AG08396 (cell line): ENCODE measurements around the gene RCN1.
"Not testable (repeated sequence)": the region's sequence is repeated elsewhere in the genome, so short reads cannot be mapped to it uniquely, and the experiment has no call there.

Experiments used
- DNase-seq: peaks from one replicate; pipeline ENCODE4 v3.0.0; 2012; ENCODE audit warnings: low spot score, mixed read lengths

The RCN1 gene

DNA sequence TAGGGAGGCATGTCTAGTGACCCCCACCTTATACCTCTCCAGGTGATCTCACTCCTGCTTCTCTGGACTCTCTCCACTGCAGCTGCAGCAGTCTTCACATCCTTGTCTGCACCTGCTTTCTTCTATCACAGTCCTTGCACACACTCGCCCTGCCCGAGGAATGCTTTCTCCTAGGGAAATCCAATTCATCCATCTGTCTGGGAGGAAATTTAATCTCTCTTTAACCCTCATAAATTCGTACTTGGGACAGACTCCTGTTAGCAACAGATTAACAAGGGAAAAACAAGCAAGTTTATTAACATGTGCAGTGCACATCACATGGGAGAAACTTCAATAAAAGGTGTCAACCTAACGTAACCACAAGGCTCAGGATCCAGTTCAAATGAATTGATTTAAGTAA, 11.3 kb upstream of the RCN1 start:
- no peak for DNase-seq

DNA sequence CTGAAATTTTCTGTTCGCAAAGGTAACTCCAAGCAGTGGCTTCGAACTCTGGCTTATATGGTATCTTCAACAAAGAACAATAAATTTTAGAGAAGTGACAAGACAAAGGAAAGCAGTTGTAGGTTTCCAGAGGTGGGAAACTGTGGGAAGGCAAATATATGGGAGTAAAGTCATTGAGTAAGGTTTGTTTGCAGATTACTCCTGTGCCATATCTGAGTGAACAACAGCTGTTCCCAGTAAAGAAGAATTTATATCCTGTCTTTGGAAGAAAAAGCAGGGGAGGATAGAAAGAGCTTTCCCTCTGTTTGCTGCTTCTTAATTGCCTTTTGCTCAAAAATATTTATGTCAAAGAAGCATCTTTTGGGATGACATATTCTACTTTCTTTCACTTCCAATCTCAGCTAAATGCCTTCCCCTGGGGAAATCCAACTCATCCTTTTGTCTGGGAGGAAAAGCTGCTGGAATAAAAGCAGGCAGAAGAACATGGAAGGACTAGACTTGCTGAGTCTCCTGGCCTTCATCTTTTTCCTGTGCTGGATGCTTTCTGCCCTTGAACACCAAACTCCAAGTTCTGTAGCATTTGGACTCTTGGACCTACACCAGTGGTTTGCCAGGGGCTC, 10.4 kb upstream of the RCN1 start:
- DNase-seq: no peak

DNA sequence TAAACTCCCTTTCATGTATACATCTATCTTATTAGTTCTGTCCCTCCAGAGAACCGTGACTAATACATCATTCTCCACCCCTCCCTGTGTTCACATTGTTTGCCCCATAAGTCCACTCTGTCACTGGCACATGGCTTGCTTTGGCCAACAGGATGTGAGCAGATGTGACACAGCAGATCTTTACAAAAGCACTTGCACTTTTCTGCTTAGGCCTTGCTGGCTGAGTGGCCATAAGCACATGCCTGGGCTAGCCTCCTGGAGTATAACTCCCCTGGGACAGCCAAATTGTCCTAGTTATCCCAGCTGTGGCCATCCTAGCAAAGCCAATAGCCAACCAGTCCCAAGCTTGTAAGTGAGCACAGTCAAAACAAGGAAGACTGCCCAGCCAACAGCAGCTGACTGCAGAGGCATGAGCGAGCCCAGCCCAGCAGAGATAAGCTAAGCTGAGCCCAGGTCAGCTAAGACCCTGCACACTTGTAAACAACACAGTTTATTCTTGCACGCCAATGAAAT, 9.7 kb upstream of the RCN1 start:
- DNase-seq: peak; percentile 27

DNA sequence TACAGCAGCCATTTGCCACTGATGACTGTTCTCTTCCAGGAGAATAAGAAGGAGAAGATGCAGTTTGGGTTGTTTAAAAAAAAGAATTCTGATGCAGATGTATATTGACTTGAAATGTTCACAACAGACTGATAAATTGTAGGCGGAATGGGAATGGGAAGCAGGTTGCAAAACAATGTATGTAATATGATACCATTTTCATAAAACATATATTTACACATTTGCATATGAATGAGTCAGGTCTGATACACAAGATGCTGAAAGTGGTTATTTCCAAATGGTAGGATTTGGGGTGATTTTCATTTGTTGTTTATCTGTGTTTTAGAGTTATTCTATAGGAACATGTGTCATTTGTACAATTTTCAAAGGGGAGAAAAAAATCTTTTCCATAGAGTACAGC, 9.0 kb upstream of the RCN1 start:
- no peak for DNase-seq

- no peak for DNase-seq
These were observed 8.4 kb upstream of the RCN1 start for GRCh38 chr11:32082346-32082986.

DNA sequence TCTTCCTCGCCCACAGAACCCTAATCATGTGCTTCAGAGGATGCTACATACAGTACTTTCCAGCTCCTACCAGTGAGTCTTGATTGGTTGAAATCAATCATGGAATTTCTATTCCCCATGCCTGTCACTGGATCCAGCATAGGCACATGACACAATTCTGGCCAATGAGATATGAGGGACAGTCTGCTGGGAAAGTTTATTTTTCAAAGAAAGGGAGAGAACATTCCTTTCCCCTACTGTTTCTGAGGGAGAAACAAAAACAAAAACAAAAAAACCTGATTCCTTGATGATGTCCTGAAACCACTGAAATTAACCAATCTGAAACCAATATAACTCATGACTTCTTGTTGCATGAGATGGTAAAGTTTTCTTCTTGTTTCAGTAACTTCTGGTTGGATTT, 3.3 kb upstream of the RCN1 start:
- DNase-seq: peak; percentile 67

GRCh38 chr11:32088117-32088941, 2.5 kb upstream of the RCN1 start:
- DNase-seq: peak; percentile 75

DNA sequence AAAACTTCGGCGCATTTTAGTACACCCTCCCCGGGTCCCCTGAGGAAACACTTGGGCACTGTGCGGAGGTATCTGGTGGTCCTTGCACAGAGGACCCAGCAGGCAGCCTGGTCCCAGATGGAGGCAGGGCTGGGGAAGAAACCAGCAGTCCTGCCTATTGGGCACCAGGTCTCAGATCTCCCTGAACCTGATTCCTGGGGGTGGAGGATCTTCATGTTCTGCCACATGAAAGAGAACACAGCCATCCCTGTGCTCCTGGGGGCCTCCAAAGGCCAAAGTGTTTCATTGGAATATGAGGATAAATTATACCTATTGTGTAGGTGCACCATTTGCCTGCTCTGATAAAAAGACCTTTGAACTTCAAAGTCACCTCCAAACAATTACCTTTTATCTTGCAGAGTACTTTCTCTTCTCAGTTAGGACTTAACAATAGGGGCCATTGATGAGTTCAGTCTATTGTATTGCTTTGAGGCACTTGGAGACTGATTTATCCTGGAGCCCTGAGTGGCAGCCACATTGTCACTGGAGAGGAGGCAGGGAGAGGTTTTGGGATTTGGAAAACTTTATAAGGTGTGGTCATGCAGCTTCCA, 1.8 kb downstream of the RCN1 start:
- DNase-seq: no peak

GRCh38 chr11:32094923-32095322, 4.0 kb downstream of the RCN1 start:
- DNase-seq: no peak

DNA sequence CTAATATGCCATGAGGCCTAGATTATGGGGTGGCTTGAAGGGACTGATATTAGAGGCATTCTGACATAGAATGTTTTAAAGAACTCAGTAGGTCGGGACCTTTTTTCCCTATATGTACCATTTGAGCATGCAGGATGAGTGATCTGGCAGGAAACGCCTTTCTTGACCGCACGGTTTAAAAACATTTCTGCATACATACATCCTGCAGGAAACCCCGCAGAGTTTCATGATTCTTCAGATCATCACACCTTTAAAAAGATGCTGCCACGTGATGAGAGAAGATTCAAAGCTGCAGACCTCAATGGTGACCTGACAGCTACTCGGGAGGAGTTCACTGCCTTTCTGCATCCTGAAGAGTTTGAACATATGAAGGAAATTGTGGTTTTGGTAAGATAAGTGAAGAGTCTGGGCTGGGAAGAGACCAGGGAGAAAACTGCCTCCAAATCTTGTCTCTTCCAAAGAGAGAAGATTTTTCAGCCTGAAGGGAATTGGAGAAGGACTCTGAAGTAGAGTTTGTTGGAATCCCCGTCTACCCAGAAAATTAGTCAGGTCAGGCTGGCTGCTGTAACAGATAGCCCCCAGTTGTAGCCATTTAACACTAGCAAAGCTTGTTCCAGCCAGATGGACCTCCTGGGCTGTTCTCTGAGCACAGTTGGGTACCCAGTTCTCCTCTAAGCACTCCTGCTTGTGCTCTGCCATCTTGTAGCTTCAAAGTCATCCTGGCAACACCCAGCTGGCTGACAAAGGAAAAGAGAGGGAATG, 7.4 kb downstream of the RCN1 start:
- DNase-seq: no peak

DNA sequence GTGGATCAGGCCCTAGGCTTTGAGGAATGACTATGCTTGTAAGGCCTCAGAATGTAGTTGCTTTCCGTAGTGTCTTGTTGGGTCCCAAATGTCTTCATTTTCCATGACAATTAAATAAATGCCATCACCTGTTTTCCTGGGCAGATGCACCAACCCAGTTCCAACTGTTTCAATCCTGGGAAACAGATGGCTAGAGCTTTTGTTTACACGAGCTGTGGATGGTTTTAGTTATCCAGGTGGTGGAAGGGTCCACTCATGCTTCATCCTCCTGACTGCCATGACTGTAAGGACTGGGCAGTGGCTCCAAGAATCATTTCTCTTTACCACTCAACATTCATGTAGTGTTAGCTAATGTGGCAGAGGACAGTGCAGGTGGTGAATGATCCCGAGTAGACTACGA, 8.6 kb downstream of the RCN1 start:
- no peak for DNase-seq

- DNase-seq: no peak
These were observed 9.6 kb downstream of the RCN1 start for GRCh38 chr11:32100495-32100894.

DNA sequence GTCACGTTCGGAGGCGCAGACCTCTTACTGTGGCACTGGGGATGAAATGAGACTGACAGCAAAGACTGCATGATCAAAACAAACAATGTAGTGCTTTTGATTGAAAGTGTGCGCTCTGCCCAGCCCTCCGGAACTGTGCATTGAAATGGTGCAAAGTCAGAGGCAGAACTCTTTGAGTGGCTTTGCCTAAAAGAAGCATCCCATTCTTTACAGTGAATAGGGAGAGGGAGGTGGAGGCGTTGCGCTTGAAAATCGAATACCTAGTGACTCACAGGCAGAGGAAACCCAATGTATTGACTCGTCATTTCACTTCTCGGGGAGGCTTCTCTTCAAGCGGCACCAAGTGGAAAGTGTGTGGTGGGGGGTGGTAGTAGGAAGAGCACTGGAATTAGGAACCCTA, 10.9 kb downstream of the RCN1 start:
- DNase-seq: no peak

DNA sequence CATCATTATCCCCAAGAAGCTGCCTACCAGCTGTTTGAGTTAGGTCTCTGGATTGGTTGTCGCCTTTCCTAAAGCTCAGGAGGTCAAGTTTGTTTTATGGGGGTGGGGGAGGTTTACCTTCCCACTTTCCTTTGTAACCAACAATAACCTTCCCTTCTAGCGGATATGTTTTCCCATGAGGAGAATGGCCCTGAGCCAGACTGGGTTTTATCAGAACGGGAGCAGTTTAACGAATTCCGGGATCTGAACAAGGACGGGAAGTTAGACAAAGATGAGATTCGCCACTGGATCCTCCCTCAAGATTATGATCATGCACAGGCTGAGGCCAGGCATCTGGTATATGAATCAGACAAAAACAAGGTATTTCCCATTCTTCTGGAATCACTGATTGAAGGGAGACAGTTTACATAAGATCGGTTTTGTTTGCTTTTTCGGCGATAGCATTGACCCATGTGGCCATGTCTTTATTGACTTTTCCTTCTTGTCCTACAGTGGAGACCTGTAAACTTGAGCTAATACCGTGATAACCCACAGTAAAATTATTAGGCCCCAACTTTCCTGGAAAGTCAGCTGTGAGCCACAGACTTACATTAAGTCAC, 12.3 kb downstream of the RCN1 start:
- not testable (repeated sequence) for DNase-seq

DNA sequence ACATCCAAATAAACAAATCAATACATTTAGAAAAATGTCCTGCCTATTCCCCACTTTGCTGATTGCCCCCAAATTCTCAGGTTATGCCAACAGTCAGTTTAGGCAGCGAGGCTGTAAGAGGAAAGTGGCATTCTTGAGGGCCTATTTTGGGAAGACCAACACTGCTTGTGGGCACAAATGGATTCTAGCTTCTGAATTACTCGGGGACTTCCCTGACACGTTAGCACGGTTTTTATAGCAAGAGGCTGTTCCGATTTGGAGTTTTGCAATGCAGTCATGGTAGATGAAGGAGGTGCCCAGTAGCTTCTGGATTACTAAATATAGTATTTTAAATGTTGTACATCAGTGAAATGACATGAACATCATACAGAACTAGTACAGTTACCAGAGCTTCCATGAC, 13.1 kb downstream of the RCN1 start:
- DNase-seq: no peak

DNA sequence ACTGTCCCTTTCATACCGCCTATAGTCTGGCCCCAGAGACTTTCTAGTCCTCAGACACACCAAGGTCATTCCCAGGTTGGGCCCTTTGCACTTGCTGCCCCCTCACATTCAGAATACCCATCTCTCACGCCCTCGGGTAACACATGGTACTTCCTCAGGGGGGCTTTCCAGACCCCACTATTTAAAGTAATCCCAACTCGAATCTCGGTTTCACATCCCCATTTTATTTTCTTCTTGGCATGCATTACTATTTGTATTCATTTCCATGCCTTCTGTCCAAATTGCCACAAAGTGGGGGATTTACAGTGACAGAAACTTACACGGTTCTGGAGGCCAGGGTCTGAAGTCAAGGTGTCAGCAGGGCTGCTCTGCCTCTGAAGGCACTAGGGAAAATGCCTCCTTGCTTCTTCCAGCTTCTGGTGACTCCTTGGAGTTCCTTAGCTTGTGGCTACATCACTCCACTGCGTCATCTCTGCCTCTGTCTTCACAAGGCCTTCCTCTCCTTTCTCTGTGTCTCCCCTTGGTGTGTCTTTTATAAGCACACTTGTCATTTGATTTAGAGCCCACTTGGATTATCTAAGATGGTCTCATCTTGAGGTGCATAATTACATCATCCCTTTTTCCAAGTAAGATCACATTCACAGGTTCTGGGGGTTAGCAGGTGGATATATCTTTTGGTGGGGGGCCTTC, 15.1 kb downstream of the RCN1 start:
- no peak for DNase-seq

DNA sequence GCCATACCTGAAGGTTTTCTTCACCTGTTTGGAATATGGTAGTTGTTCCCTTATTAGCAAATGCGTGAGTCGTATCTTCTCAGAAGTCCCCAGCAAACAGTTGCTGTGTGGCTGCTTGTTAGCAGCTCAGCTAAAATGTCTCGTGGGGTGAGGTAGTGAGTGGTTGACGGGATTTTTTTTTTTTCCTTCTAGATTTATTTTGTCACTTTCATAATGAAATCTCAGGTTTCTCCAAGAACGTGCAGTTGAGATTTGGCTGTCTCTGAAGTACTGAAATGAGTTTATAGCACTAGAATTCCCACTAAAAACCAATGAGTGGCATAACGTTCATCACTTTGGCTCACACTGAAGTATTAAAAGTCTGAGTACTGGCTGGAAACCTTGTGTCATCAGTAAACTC, 16.8 kb downstream of the RCN1 start:
- no peak for DNase-seq

- DNase-seq: no peak
These were observed 17.7 kb downstream of the RCN1 start for GRCh38 chr11:32108576-32108975.

DNA sequence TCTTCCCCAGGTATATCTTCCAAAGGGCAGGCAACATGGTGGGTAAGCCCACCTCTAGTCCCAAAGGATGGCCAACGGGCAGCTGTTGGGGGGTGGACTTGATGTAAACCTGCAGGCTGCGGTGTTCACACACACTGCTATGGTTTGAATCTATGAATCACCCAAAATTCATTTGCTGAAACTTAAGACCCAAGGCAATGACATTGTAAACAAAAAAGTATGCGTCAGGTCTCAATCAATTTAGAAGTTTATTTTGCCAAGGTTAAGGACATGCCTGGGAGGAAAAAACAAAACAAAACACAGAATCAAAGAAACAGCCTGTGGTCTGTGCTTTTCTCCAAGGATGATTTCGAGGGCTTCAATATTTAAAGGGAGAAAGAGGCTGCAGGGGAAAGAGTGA, 18.3 kb downstream of the RCN1 start:
- DNase-seq: no peak

GRCh38 chr11:32109592-32109991, 18.7 kb downstream of the RCN1 start:
- DNase-seq: no peak

DNA sequence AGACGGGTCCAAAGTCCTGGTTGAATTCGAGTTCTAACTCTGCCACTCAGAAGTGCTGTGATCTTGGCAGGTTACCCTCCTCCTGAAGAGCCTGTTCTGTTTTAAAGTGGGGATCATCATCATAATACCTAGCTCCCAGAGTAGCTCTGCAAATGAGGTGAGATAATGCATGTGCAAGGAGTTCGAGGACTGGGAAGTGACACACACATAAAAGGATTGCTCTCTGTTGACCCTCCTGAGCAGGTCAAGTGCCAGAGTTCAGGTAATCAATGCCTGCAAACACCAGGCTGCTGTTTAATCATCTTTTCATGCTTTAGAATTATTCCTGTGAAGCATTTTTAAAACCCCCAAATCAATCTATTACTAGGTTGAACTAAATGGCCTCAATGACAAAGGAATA, 19.9 kb downstream of the RCN1 start:
- DNase-seq: no peak
